Pancreas (tissue), 10 donors: ENCODE data around the gene THSD4. TPM values are rescaled to one million over a fixed set of nuclear protein-coding genes. Genes with fewer than 3 reads are reported as not detected.

Experiments used
- ATAC-seq, 4 donors: fragments of 200-7000 bp; cut with Tn5 transposase; one replicate each; pipeline versions ENCODE4 v1.8.0 to v1.9.1; 2020; ENCODE audit warnings: mild to moderate bottlenecking in 4 of 4, moderate library complexity in 4 of 4
- DNase-seq, 6 donors: peaks; one replicate each; pipeline ENCODE4 v3.0.0-alpha.2; 2020
- FAIRE-seq: peaks from 2 replicates; lab custom pipeline; 2012; peaks lifted over from hg19 to GRCh38; lab: Jason Lieb, UNC
- H3K27ac ChIP-seq, 4 donors: fragments of 200-600 bp; sonication (generic); 1 replicate in 3 of 4; 2 replicates in 1 of 4; pipeline versions ENCODE4 v1.5.0 to v1.8.0; 2020
- H3K27me3 ChIP-seq, 4 donors: fragments of 200-600 bp; one replicate each; pipeline ENCODE4 v1.8.0; 2021
- H3K36me3 ChIP-seq, 3 donors: fragments of 200-600 bp; sonication (generic) in 1 of 3; one replicate each; pipeline versions ENCODE4 v1.5.0 to v1.8.0; 2020 to 2021
- H3K4me1 ChIP-seq, 3 donors: fragments of 200-600 bp; one replicate each; pipeline ENCODE4 v1.8.0; 2021
- H3K4me3 ChIP-seq, 4 donors: fragments of 200-600 bp; sonication (generic) in 2 of 4; one replicate each; pipeline versions ENCODE4 v1.5.0 to v1.8.0; 2020 to 2021
- H3K9me3 ChIP-seq, 4 donors: fragments of 200-600 bp; one replicate each; pipeline ENCODE4 v1.8.0; 2021
- WGBS, 2 donors: extraction: QIAGEN DNeasy Blood & Tissue Kit; methylation state at CpG; one replicate each; pipeline ENCODE4 v1.1.7; 2013; 5-methylcytosine and 5-hydroxymethylcytosine counted together
- intact Hi-C, 3 donors: fragments of 100-400 bp; cut with DNase I; formaldehyde crosslinking; loops; one replicate each; pipeline versions ENCODE4 v1.11.1 to v1.14.2; 2022
- polyA plus RNA-seq, 2 donors: library from polyadenylated mRNA; stranded (reverse); fragments of 200-250 nt; gene quantifications; one replicate each; pipeline ENCODE4 v1.2.3, GENCODE V29; 2013
- total RNA-seq, 6 donors: library from RNA; stranded (reverse); fragmentation: NEBNext Ultra II Directional in 4 of 6; extraction: Animal tissue kit (Norgen Biotek cat#: 25700) in 4 of 6; gene quantifications; one replicate each; pipeline versions ENCODE4 v1.2.1 to v1.2.4, GENCODE V29; 2021 to 2023
- TF ChIP-seq, protein P1 (sequence below), 4 donors: fragments of 200-600 bp; sonication (generic) in 3 of 4; IDR thresholded peaks; one replicate each; pipeline versions ENCODE4 v1.5.0 to v1.8.0; 2021; ENCODE audit warnings: antibody characterized with exemption in 4 of 4
- donor health status: healthy with polysubstance abuse.
- donor health status: DM: no; HTN: no; CAD: no; lungs with moderate emphysema.
- donor health status: DM: no; HTN: no; CAD: no.
- donor health status: control.
- donor health status: control.
- donor health status: Bipolar disorder and iron deficiency.
- donor health status: DM: yes; HTN: yes; CAD: no.
- donor health status: DM: no; HTN: no; CAD: no.
- donor health status: DM: no; HTN: no; CAD: no.
- donor health status: DM: yes; HTN: yes; CAD: no.

The THSD4 gene
- total and polyA plus RNA-seq, 8 donors, result 6.0 to 17.8 (median 13.3) TPM

GRCh38 chr15:71218272-71218805 is 103.1 kb downstream of the THSD4 start:
- TF ChIP-seq, protein P1, sequence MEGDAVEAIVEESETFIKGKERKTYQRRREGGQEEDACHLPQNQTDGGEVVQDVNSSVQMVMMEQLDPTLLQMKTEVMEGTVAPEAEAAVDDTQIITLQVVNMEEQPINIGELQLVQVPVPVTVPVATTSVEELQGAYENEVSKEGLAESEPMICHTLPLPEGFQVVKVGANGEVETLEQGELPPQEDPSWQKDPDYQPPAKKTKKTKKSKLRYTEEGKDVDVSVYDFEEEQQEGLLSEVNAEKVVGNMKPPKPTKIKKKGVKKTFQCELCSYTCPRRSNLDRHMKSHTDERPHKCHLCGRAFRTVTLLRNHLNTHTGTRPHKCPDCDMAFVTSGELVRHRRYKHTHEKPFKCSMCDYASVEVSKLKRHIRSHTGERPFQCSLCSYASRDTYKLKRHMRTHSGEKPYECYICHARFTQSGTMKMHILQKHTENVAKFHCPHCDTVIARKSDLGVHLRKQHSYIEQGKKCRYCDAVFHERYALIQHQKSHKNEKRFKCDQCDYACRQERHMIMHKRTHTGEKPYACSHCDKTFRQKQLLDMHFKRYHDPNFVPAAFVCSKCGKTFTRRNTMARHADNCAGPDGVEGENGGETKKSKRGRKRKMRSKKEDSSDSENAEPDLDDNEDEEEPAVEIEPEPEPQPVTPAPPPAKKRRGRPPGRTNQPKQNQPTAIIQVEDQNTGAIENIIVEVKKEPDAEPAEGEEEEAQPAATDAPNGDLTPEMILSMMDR (IDR thresholded peaks at IDR 0.05), result no peak
- no peak for ATAC-seq
- no peaks in the 10 kb centered on the region for H3K9me3 ChIP-seq
- no peaks in the 10 kb centered on the region for H3K4me1 ChIP-seq
- intact Hi-C loops, result no loop called here
- 62 to 75% methylated on average over 5 of the region's 5 CpGs for WGBS, 2 donors
- H3K36me3 ChIP-seq, result no peaks in the 10 kb centered on the region
- FAIRE-seq, result no peak
- H3K27ac ChIP-seq, result no peak overlapping the region
- no peak for DNase-seq
- H3K27me3 ChIP-seq, result no peaks in the 10 kb centered on the region
- H3K4me3 ChIP-seq, result no peak overlapping the region

DNA sequence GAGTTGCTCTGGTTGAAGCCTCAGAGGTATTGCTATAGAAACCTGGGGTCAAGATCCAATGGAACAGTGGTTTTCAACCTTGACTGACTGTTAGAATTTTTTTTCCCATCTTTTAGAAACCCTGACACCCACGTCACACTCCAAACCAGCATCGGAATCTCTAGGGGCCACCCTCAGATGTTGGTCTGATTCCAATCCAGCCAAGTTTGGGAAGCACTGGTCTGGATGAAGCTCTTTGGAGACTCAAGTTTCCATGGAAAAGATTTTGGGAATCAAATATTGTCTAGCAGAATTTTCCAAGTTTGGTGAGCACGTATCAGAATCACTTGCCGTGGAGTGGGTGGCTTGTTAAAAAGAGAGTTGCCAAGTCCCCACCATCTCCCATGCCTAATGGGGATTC is 103.8 kb downstream of the THSD4 start:
- 82 to 85% methylated on average over 4 of the region's 4 CpGs for WGBS, 2 donors
- Histone ChIP-seq H3K27ac (no peak overlapping the region), H3K27me3 (no peaks in the 10 kb centered on the region), H3K4me1 (no peaks in the 10 kb centered on the region), H3K36me3 (no peaks in the 10 kb centered on the region), H3K4me3 (no peak overlapping the region), H3K9me3 (no peaks in the 10 kb centered on the region)
- no peak for DNase-seq
- no peak for ATAC-seq
- intact Hi-C loops, result no loop called here
- FAIRE-seq, result no peak
- TF ChIP-seq, protein P1 (IDR thresholded peaks at IDR 0.05), result no peak

- Histone ChIP-seq H3K9me3 (no peaks in the 10 kb centered on the region), H3K4me1 (no peaks in the 10 kb centered on the region), H3K27ac (no peak overlapping the region), H3K27me3 (no peaks in the 10 kb centered on the region), H3K4me3 (no peak overlapping the region), H3K36me3 (no peaks in the 10 kb centered on the region)
- TF ChIP-seq, protein P1 (IDR thresholded peaks at IDR 0.05), result no peak
- intact Hi-C loops, result no loop called here
- WGBS, 2 donors, result 46 to 66% methylated on average over 2 of the region's 2 CpGs
- ATAC-seq, result no peak
- no peak for DNase-seq
- no peak for FAIRE-seq
These were observed 104.4 kb downstream of the THSD4 start for GRCh38 chr15:71219645-71220044.

DNA sequence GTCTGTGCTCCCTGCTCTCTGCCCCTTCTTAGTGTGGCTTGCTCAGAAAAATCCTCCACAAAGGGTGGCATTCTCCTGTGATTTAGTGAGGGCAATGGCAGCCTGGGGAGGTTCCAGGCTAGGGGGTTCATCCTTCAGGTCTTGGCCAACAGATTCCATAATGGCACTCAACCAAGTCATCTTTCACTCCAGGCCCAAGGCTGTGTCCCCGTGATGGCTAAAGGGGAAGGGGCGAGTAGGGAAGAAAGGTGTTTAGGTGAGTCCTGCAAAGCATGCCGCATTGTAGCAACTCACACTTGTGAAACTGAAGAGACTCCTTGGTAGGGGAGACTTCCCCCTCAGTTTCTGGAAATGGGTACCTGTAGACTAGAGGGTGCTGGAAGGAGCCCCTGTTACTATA is 105.6 kb downstream of the THSD4 start:
- H3K4me1 ChIP-seq, result no peaks in the 10 kb centered on the region
- H3K9me3 ChIP-seq, result no peaks in the 10 kb centered on the region
- H3K27ac ChIP-seq, result no peak overlapping the region
- no peak for DNase-seq
- intact Hi-C loops, result no loop called here
- FAIRE-seq, result no peak
- ATAC-seq, result no peak
- H3K36me3 ChIP-seq, result no peaks in the 10 kb centered on the region
- H3K4me3 ChIP-seq, result no peak overlapping the region
- no peaks in the 10 kb centered on the region for H3K27me3 ChIP-seq
- WGBS, 2 donors, result 69 to 83% methylated on average over 3 of the region's 3 CpGs
- TF ChIP-seq, protein P1 (IDR thresholded peaks at IDR 0.05), result no peak

GRCh38 chr15:71221417-71221816 is 106.1 kb downstream of the THSD4 start:
- Histone ChIP-seq H3K4me1 (no peaks in the 10 kb centered on the region), H3K27ac (no peak overlapping the region), H3K4me3 (no peak overlapping the region), H3K36me3 (no peaks in the 10 kb centered on the region), H3K27me3 (no peaks in the 10 kb centered on the region), H3K9me3 (no peaks in the 10 kb centered on the region)
- no peak for FAIRE-seq
- TF ChIP-seq, protein P1 (IDR thresholded peaks at IDR 0.05), result no peak
- WGBS, 2 donors, result 59 to 78% methylated on average over 2 of the region's 2 CpGs
- intact Hi-C loops, result no loop called here
- no peak for ATAC-seq
- DNase-seq, result no peak
